Right renal pelvis (tissue), 4 donors: ENCODE measurements around the gene MAP2K4. TPM values are rescaled to one million over a fixed set of nuclear protein-coding genes. Genes with fewer than 3 reads are reported as not detected.
"Not testable (repeated sequence)": the region's sequence is repeated elsewhere in the genome, so short reads cannot be mapped to it uniquely, and the experiment has no call there.

Experiments used
- DNase-seq, 4 donors: peaks; one replicate each; pipeline ENCODE4 v3.0.0-alpha.2; 2013; ENCODE audit warnings: low read depth in 4 of 4, low spot score in 3 of 4, missing footprints in 1 of 4
- polyA plus RNA-seq, 4 donors: library from polyadenylated mRNA; unstranded; fragments of 120-200 nt; gene quantifications; one replicate each; pipeline ENCODE4 v1.2.1, GENCODE V29; 2013; ENCODE audit not compliant: insufficient read length in 4 of 4

The MAP2K4 gene
- polyA plus RNA-seq: 10 to 100 TPM; 37.5 to 46.9 (median 44.1) TPM

- DNase-seq: peak; percentile 70 to 87 (median 78)
Measured at GRCh38 chr17:12020642-12021622, at the start of gene MAP2K4. TSS of gene MAP2K4 (plus strand) at chr17:12020877. CDS start at chr17:12020887, 10 bp downstream.

- DNase-seq: not testable (repeated sequence)
Measured at GRCh38 chr17:11972741-11973140, 47.9 kb upstream of the MAP2K4 start.

GRCh38 chr17:11979795-11980194 lies 40.9 kb upstream of the MAP2K4 start:
- DNase-seq: no peak

GRCh38 chr17:11980813-11981212 lies 39.9 kb upstream of the MAP2K4 start:
- no peak for DNase-seq

- no peak for DNase-seq
Measured at GRCh38 chr17:11981862-11982261, 38.8 kb upstream of the MAP2K4 start.

- no peak for DNase-seq
Measured at GRCh38 chr17:11986179-11986941, 34.3 kb upstream of the MAP2K4 start.

- peak in 3 of 4 donors; percentile 2 to 28 (median 8) for DNase-seq
Measured at GRCh38 chr17:11986942-11987329, 33.7 kb upstream of the MAP2K4 start.

GRCh38 chr17:11990363-11990983 lies 30.2 kb upstream of the MAP2K4 start:
- no peak for DNase-seq

GRCh38 chr17:11991461-11991860 lies 29.2 kb upstream of the MAP2K4 start:
- DNase-seq: no peak

GRCh38 chr17:11996722-11997146 lies 23.9 kb upstream of the MAP2K4 start:
- DNase-seq: peak in 2 of 4 donors; percentile 7 to 30

- DNase-seq: peak; percentile 85 to 88 (median 87)
Measured at GRCh38 chr17:11997147-11997971, 23.3 kb upstream of the MAP2K4 start, which contains the start of gene ZNF18. TSS of gene ZNF18 (minus strand) at chr17:11997475. CDS start at chr17:11992829, 4,646 bp downstream.

- DNase-seq: no peak
Measured at GRCh38 chr17:11997972-11998233, 22.8 kb upstream of the MAP2K4 start.

GRCh38 chr17:11999696-12000095 lies 21.0 kb upstream of the MAP2K4 start:
- no peak for DNase-seq

- no peak for DNase-seq
Measured at GRCh38 chr17:12007466-12007865, 13.2 kb upstream of the MAP2K4 start.

GRCh38 chr17:12021623-12022140 lies 1.0 kb downstream of the MAP2K4 start:
- DNase-seq: peak in 2 of 4 donors; percentile 7

GRCh38 chr17:12022310-12022709 lies 1.6 kb downstream of the MAP2K4 start:
- DNase-seq: no peak

GRCh38 chr17:12024327-12024726 lies 3.6 kb downstream of the MAP2K4 start:
- no peak for DNase-seq

GRCh38 chr17:12027658-12028057 lies 7.0 kb downstream of the MAP2K4 start:
- DNase-seq: no peak

GRCh38 chr17:12028611-12029010 lies 7.9 kb downstream of the MAP2K4 start:
- no peak for DNase-seq

- DNase-seq: no peak
Measured at GRCh38 chr17:12034538-12034937, 13.9 kb downstream of the MAP2K4 start.
